ENCODE data around the gene CDKAL1.
"Not testable (repeated sequence)": the region's sequence is repeated elsewhere in the genome, so short reads cannot be mapped to it uniquely, and the experiment has no call there.

The CDKAL1 gene

DNA sequence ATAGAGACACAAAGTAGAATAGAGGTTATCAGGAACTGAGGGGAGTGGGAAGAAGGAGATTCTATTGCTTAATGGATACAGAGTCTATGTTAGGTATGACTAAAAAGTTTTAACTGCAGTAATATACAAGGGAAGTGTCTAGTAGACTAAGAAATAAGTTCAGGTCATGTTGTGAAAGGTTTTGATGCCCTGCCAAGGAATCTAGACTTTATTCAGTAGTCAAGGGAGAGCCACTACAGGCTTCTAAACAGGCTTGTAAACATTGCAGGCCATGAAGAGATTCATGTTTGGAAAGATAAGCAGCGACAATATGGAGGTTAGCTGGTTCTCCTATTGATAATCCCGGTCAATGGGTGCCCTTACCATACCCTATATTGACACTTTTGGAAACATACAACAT lies 706.5 kb downstream of the CDKAL1 start:
- no peak for DNase-seq

DNA sequence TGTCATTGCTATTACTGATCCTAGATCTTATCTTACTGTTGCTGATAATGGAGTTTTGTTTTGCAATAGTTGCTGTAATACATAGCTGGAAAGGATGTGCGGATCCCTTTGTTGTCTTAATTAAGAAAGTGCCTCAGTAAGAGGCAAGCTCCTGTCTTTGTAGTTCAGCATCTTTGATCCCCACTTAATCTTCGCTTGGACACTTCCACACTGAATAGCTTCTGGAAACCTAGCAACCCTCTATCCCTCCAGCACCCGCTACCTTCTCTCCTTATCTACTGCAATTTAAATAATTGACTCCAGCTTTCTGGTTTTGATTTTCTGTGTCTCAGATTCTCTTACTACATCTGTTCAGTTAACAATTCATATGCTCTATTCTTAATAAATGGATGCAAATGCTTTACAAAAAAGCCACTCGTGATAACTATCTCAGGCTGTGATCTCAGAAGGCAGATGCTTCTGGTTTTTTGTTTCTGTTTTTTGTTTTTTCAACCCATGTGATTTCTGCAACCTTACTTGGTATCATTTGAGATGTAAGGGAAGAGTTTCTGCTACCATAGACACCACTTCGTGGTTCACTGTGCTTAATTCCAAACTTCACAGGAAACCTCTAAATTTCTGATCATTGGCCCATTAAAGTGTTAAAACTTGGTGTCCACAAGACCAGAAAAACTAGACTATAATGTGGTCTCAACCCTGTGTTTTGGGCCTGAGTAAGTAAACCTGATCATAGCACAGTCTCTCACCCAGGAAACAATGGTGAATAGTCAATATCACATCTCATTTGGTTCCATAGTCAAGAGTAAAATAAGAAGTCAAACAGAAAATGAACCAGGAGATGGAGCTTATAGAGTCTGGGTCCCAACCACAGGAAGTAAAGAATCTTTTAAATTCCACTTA lies 707.2 kb downstream of the CDKAL1 start:
- DNase-seq, result no peak

DNA sequence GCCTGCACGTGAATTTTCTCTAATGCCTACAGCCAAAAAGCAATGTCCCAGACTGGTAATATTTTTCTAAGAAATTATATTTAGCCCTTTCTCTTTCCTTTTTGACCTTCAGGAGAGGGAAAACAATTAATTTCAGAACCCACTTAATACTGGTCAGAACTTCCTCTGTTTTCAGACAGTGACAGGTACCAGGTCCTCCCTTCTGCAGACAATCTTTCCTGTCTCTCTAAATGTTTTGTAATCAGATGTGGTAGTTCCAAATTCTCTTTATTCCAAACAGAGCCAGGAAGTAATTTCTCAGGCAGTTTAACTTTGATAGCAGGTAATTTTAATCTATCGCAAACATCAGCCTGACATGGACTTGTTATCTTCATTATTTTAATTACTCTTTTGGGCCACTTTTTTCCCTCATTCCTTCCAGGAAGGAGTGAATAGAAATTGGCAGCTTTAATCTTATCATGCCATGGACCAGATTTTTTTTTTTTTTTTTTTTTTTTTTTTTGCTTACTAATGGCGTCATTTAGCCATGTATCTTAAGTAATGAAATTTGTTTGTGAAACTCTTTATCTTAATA lies 710.7 kb downstream of the CDKAL1 start:
- no peak for DNase-seq

DNA sequence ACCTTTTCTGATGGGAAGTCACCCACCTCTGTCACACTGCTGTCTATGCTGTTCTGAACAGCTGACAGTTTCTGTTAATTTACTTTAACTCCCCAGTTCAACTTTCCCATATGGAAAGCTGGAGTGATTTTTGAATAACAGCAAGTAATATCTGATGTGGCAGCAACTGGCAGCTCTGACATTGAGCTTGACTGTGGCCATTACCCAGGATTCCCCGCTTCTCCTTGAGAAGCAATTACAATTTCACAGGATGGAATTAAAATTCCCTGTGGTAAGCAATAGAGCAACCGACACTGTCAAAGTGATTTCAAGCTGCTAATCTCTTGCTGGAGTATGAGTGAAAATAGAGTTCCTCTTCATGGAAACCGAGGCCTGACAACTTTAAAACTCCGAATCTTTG lies 711.2 kb downstream of the CDKAL1 start:
- DNase-seq, result no peak

DNA sequence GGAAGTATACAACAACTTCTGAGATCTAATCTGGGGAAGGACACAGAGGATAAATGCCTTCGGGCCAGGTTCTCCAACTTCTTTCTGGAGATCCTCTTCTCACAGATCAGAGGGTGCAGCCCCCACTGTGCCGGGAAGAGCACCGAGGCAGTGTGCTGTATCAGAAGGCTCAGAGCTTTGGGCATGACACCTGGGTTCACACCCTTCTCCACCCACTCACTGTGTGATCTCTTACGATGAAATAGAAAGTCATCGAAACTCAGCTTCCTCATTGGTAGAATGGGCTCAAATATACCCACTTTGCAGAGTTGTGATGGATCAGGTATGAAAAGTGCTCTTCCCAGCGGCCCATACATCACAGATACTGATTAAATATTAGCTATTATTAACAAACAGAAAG lies 711.8 kb downstream of the CDKAL1 start:
- no peak for DNase-seq

DNA sequence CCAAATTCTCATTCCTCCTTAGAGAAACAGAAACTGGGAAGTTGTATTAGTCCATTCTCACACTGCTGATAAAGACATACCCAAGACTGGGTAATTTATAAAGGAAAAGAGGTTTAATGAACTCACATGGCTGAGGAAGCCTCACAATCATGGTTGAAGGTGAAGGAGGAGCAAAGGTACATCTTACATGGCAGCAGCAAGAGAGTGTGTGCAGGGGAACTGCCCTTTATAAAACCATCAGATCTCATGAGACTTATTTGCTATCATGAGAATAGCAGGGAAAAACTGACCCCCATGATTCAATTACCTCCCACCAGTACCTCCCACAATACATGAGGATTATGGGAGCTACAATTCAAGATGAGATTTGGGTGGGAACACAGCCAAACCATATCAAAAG lies 720.2 kb downstream of the CDKAL1 start:
- DNase-seq, result not testable (repeated sequence)

DNA sequence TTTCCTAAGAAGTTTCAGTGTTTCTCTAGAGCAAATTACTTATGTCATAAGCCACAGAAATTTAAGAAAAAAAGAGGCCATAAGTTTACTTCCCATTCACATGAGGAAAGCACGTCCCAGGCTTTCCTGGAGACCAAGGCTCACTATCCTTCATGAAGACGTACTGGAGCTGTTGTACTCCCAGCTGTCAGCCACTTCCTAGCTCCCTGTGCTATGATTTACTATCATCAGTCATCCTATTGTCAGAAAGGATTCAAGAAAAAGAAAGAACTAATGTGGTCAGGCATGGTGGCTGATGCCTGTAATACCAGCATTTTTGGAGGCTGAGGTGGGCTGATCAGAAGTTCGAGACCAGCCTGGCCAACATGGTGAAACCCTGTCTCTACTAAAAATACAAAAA lies 721.9 kb downstream of the CDKAL1 start:
- no peak for DNase-seq

DNA sequence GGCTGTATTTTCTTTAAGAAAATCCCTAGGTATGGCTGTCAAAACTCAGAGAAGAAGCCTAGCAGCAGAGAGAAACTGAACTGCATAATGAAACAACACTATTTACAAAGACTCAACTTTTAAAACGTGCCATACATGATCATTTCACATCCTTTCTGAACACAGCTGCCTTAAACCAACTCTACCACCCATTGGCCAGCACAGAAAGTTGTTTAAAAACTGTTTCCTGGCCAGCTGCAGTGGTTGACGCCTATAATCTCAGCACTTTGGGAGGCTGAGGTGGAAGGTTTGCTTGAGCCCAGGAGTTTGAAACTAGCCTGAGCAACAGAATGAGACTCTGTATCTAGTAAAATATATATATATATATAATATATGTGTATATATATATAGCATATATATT lies 722.9 kb downstream of the CDKAL1 start:
- DNase-seq, result no peak

DNA sequence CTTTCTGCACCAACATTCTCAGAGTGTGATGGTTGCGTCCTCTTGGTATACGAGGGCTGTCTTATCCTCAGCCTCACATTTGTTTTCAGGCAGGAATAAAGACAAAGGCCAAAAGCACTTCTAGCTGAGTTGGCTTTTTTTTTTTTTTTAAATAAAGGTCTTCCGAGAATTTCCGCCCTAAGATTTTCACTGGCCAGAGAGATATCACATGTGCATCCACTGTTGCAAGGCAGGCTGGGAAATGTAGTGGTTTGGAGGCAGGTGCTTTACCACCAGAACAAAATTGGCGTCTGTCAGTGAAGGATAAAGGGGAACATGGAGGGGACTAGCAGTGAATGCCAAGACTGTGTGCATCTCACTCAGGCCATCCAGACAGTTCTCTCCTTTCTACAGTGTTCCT lies 724.4 kb downstream of the CDKAL1 start:
- DNase-seq, result no peak

DNA sequence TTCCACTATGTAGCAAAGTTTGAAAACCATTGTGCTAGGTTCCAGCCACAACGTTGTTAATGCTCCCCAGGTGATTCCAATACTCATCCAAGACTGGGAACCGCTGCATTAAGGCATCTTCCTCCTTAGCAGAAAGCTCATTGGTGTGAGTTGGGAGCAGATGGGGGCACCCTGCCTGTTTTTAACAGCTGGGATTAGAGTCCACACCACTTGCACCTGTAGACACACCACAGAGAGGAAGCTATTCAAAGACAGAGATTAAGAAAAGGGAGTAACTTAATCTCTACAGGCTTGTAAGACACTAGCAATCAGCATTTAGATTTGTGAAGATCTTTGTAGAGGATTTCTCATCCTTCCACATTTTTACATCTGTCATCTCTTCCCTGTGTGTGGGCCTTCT lies 725.4 kb downstream of the CDKAL1 start:
- DNase-seq, result no peak

DNA sequence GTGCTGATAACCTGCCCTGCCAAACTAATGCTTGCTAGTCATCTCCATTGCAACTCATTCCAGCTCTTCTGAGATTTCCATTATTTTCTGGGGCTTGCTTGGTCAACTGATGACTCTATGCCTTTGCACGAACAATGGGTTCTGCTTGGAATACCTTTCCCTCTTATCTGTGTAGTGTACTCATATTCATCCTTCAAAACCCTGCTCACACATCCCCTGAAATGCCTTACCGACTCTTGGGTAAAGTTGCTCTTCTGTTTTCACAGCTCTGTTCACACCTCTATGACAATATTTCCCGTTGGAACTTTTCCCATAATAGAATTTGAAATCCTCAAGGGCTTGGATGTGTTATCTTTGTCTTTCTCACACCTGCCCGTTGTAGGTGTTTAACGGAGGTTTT lies 728.2 kb downstream of the CDKAL1 start:
- DNase-seq, result no peak

DNA sequence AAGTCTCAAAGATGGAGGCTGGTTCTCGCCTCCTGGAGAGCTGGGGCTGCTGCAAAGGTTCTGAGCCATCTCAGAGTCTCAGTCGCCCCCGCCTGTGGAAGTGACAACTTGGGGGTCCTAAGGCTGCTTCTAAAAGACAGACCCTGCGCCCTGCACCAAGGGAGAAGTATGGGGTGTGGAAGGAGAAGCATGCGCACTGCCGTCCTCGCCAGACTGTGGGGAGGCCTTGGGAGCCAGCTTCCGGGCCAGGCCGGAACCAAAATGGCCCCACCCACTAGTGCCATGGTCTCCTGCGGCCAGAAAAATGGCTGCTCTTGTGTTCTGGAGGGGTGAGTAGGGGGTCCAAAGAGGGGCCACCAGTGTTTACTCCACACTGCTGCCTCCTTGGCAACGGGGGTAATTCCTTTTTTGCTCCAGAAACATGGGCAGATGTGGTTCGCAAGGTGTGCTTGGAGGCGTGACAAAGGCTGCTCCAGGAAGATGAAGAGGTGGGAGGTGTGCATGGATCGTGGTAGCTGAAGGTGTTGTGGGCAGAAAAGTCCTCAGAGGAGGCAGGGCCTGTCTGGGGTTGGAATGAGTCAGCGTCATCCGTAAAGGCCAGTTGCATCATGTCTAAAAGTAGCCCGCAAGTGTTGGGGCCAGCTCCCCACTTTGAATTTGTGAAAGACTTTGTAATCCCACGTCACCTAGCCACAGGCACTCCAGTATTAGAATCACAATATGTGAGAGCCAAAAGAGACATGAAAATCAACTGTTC lies 729.5 kb downstream of the CDKAL1 start:
- no peak for DNase-seq

DNA sequence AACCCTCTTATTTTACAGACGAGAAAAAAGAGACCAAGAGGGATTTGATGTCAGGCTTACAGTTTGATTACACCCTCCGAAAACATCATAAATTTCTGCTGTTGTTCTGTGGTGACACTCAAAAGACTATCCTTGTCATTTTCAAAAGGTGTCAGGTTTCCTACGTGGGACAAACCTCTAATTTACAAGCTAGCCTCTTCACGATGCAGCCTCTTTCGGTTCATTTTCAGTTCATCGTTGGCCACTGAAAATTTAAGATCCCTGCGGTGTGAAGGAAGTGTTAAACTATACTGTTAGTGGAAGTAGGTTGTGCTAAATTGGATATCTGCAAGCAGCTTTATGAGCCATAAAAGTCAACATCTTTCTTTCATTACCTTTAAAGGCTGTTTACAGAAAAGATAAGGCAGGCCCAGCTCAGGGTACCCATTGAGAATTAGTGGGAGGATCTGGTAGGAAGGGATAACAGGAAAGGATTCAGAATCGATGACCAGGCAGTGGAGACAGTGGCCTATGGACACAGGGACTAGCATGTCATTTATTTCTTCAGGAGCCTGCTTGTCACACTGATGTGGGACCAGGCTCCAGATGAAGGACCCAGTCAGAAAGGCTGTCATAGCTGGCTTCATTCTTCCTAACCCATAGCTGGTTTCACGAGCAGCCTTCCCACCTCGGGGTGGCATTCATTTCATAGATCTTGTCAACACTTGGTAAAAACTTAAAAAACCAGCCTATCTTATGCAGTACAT lies 730.2 kb downstream of the CDKAL1 start:
- DNase-seq, result no peak

DNA sequence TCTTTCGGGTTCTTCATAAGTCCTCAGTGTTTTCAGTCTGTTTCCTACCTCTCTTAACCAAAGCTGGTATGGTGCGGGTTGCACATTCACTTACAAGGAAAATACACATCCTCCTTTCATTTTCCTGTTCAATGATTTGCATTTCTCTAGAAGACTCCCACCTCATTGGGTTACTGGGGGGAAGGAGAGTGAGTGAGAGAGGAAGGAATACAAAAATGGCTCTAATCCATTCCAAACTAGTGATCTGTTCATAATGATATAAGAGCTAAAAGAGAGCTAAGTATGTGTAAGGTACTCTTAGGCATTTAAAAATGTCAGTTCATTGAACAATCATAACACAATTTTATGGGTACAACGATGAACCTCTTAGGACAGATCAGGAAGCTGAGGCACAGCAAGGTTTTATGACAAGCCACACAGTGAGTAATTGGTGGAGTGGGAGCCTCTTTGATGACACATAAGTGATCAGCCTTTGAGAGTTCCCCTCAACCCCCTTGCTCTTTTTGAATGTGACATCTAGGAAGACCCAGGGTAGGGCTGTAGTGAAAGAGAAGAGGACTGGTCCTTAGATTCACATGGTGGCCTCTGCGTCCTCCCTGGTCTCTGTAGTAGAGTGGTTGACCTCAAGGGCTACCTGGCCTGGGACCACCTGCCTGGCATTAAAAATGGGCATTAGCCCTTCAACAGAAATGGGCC lies 730.9 kb downstream of the CDKAL1 start:
- no peak for DNase-seq

DNA sequence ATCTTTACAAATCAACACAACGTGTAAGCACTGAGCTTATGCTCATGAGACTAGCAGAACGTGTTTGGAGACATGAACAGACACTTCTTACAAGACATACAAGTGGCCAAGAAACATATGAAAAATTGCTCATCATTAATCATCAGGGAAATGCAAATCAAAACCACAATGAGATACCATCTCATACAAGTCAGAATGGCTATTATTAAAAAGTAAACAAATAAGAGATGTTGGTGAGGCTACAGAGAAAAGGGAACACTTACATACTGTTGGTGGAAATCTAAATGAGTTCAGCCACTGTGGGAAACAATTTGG lies 731.4 kb downstream of the CDKAL1 start:
- no peak for DNase-seq

DNA sequence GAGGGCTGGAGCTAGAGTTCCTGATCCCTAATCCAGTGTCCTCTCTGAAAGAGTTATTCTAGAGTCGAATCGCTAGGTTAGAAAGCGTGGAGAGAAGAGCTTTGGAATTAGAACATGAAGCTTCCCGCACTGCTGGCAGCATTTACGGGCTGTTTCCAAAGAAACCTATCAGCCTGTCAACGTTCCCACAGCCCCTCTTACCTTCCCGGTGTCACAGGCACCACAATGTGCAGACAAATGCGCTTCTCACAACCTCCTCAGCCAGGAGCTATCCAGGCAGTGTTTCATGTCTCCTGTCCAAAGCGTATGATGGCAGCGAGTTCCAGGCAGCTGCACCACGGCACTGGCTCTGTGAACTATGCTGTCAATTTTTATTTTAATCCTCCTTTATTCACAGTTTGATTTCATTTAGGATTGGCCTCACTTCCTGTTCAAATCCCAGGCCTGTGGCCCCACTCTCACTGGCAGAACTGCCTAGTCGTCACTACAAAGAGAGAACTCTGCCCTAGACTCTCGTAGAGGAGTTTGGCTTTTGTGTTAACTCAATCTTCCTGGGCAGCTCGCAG lies 736.5 kb downstream of the CDKAL1 start:
- DNase-seq, result no peak

DNA sequence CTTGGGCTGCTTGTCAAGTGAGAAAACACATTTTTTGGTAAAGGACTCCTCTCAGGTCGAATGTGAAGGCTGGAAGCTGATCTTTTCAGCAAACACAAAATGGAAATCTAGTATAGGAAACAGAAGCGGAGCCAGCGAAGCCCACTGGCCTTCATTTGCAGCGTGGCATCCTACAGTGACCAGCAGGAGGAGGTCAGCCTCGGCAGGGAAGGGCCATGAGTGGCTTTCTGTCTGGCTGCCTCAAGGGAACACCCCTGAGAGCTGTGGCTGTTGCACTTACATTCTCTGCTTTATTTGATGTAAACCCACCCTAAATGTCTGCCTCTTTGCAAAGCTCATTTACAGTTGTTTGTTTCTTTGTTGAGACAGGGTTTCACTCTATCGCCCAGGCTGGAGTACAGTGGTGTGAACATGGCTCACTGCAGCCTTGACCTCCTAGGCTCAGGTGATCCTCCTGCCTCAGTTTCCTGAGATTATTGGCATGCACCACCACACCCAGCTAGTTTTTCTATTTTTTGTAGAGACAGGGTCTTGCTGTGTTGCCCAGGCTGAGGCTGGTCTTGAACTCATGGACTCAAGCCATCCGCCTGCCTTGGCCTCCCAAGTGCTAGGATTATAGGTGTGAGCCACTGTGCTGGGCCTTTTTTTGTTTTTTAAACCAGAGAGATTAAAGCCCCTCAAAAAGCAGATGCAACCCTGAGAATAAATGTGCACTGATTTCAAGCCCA lies 737.3 kb downstream of the CDKAL1 start:
- DNase-seq, result no peak

DNA sequence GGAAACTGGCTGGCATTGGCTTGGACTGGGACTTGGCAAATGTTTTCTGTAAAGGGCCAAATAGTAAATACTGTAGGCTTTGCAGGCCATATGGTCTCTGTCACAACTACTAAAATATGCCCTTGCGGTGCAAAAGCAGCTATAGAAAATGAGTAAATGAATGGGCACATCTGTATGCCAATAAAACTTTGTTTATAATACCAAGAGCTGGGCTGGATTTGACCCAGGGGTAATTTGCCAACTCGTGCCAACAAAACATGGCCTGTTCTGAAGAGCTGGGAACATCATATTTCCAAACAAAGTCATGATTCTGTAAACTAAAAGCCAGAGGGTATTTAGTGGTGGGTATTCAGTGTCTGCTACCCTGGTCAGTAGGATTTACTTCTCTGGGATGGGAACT lies 739.2 kb downstream of the CDKAL1 start:
- no peak for DNase-seq

DNA sequence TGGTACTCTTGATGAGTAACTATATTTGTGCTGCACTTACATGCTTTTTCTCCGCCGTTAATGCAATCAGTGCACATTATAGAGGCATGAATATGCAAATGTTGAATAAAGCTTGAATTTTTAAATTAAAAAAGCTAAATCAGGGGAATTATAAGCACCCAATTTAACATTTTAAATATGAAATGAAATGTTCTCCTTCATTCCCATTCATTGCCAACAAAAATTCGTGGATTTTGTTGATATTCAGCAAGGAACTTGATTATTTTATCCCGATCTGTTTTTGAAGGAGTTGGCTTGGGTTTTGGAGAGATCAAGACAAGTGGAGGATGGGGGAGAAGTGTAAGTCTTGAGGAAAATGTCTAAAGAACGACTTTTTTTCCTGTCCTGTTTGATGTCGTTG lies 740.6 kb downstream of the CDKAL1 start:
- no peak for DNase-seq

DNA sequence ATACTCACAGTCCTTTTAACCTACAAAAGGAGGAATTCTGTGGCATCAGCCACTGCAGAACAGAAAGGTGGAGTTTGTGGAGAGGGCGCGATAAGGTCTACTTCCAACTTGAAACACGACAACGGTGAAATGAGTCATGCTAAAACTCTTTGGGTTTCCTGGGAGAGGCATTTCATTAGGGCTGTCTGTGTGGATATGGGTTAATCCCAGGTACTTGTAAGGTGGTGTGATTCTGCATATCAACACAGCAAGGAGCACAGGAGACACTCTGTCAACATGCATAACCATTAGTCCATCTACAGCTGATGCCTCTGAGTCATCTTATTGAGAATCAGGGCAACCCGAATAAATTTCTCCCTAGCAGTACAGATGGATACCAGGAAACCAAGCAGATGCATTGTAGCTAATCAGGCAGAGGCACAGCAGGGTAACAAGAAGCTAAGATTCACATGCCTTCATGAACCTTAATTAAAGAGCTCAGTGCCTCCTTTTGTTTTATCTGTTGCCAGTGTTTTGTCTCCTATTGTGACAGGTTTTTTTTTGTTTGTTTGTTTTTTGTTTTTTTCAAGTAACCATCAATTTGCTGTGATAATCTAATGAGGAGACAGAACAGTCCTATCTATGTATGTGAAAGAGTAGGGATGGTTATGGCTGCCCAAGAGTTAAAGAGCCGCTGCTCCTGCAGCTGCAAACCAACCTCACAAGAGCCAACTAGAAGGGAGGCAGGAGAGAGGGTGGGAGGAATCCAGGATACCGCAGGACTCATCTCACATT lies 743.5 kb downstream of the CDKAL1 start:
- no peak for DNase-seq

DNA sequence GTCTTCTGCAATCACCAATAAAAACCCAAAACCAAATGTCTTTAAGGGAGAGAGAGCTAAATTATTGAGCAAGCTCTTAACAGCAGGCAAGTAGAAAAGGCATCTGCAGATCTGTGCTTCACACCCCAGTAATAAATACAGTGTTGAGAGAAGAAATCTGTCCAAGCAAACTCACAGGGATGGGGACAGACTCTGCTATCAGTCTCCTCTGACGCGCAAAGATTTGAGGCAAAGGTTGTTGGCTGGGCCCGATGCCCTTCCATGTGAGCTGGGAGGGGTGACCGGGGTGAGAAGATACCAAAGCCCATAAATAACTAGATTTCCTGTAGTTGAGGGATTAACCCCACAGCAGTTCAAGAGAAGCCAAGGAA lies 744.1 kb downstream of the CDKAL1 start:
- no peak for DNase-seq

Data from 8988T (cell line).